Spleen (tissue), 11 donors: Measurements from ENCODE around the gene DGUOK. TPM values are rescaled to one million over a fixed set of nuclear protein-coding genes. Genes with fewer than 3 reads are reported as not detected.

Experiments
- DNase-seq: peaks from one replicate; pipeline ENCODE4 v3.0.0-alpha.2; 2020
- H3K27ac ChIP-seq, 8 donors: fragments of 200-600 bp; sonication (generic) in 7 of 8; 1 replicate in 4 of 8; 2 replicates in 4 of 8; pipeline versions ENCODE4 v1.5.0 to v1.8.0; 2016 to 2021; ENCODE audit warnings: inconsistent platforms in 4 of 8, mild to moderate bottlenecking in 4 of 8, moderate library complexity in 1 of 8
- H3K27me3 ChIP-seq, 7 donors: fragments of 200-600 bp; sonication (generic) in 6 of 7; replicated peaks in 1 of 7; 1 replicate in 4 of 7; 2 replicates in 3 of 7; pipeline versions ENCODE4 v1.5.0 to v1.8.0; 2016 to 2021; ENCODE audit warnings: inconsistent platforms in 3 of 7, mild to moderate bottlenecking in 1 of 7
- H3K36me3 ChIP-seq, 6 donors: fragments of 200-600 bp; sonication (generic) in 5 of 6; 1 replicate in 4 of 6; 2 replicates in 2 of 6; pipeline versions ENCODE4 v1.5.0 to v1.8.0; 2016 to 2021; ENCODE audit warnings: inconsistent platforms in 2 of 6
- H3K4me1 ChIP-seq, 6 donors: fragments of 200-600 bp; sonication (generic) in 5 of 6; 1 replicate in 3 of 6; 2 replicates in 3 of 6; pipeline versions ENCODE4 v1.5.0 to v1.8.0; 2016 to 2021; ENCODE audit warnings: inconsistent platforms in 3 of 6
- H3K4me3 ChIP-seq, 8 donors: fragments of 200-600 bp; sonication (generic) in 7 of 8; 1 replicate in 4 of 8; 2 replicates in 4 of 8; pipeline versions ENCODE4 v1.5.0 to v1.8.0; 2016 to 2021; ENCODE audit warnings: inconsistent platforms in 4 of 8, mild to moderate bottlenecking in 4 of 8, moderate library complexity in 2 of 8
- H3K9me3 ChIP-seq, 8 donors: fragments of 200-600 bp; sonication (generic) in 7 of 8; 1 replicate in 4 of 8; 2 replicates in 4 of 8; pipeline versions ENCODE4 v1.5.0 to v1.8.0; 2016 to 2021; ENCODE audit warnings: inconsistent platforms in 4 of 8
- CTCF ChIP-seq, 11 experiments: fragments of 200-600 bp in 7 of 11; fragments of 450-650 bp in 4 of 11; sonication (generic) in 4 of 11; IDR thresholded peaks in 8 of 11; conservative IDR thresholded peaks in 3 of 11; 1 replicate in 7 of 11; 2 replicates in 4 of 11; pipeline versions ENCODE4 v1.4.0 to v1.8.0; 2016 to 2021; ENCODE audit warnings: antibody characterized with exemption in 11 of 11, inconsistent platforms in 4 of 11, mild to moderate bottlenecking in 1 of 11
- POLR2A ChIP-seq, 3 donors: fragments of 450-650 bp; IDR thresholded peaks; one replicate each; pipeline ENCODE4 v1.5.1; 2017; ENCODE audit warnings: antibody characterized with exemption in 3 of 3, mild to moderate bottlenecking in 1 of 3
- POLR2AphosphoS5 ChIP-seq, 3 donors: sonication (generic); formaldehyde crosslinking; IDR thresholded peaks; one replicate each; pipeline ENCODE4 v1.5.1; 2017; ENCODE audit warnings: antibody characterized with exemption in 3 of 3
- WGBS, 5 donors: extraction: QIAGEN DNeasy Blood & Tissue Kit in 3 of 5; methylation state at CpG; one replicate each; pipeline versions ENCODE4 v1.1.5 to v1.1.7; 2013 to 2018; 5-methylcytosine and 5-hydroxymethylcytosine counted together
- intact Hi-C: fragments of 100-400 bp; cut with DNase I; formaldehyde crosslinking; loops from one replicate; pipeline ENCODE4 v1.15.0; 2023; ENCODE audit warnings: low total_unique reads
- polyA plus RNA-seq, 3 donors: library from polyadenylated mRNA; stranded (reverse); fragments of 200-250 nt; gene quantifications; one replicate each; pipeline ENCODE4 v1.2.1, GENCODE V29; 2013
- total RNA-seq, 7 donors: library from RNA; depleted of rRNA in 3 of 7; stranded (reverse); fragments of >200 nt in 3 of 7; fragmentation: NEBNext Ultra II Directional in 4 of 7; extraction: Animal tissue kit (Norgen Biotek cat#: 25700) in 4 of 7; gene quantifications; one replicate each; pipeline versions ENCODE4 v1.1.0 to v1.2.1, GENCODE V29; 2016 to 2021
- donor health status: healthy with polysubstance abuse.
- donor health status: DM: no; HTN: no; CAD: no; lungs with moderate emphysema.
- donor health status: DM: no; HTN: no; CAD: no.
- donor health status: Bipolar disorder and iron deficiency.
- donor health status: healthy.
- donor health status: DM: no; HTN: no; CAD: no.
- donor health status: DM: yes; HTN: yes; CAD: no.

Gene DGUOK
- total and polyA plus RNA-seq, 10 donors, result 41.3 to 120 (median 57.1) TPM

GRCh38 chr2:73964223-73964622, 37.5 kb downstream of the DGUOK start:
- DNase-seq, result no peak
- Histone ChIP-seq H3K27ac (no peak overlapping the region), H3K4me1 (peaks cover 0 to 19% (median 7%) of the 10 kb centered on the region in 6 donors), H3K36me3 (peaks cover 0 to 26% (median 10%) of the 10 kb centered on the region in 6 donors), H3K27me3 (no peaks in the 10 kb centered on the region), H3K4me3 (no peak overlapping the region), H3K9me3 (peaks cover 0 to 10% (median 6%) of the 10 kb centered on the region in 8 donors)
- TF ChIP-seq CTCF (IDR thresholded peaks at IDR 0.05 in 8 of 11, conservative IDR thresholded peaks at IDR 0.05 in 3 of 11), result no peak
- no peak for TF ChIP-seq POLR2AphosphoS5 (IDR thresholded peaks at IDR 0.05)
- TF ChIP-seq POLR2A (IDR thresholded peaks at IDR 0.05), result no peak
- 65 to 74% (median 70%) methylated on average over 2 of the region's 2 CpGs for WGBS, 5 donors
- intact Hi-C loops, result no loop called here

- Histone ChIP-seq H3K9me3 (peaks cover 0 to 10% (median 6%) of the 10 kb centered on the region in 8 donors), H3K36me3 (peaks cover 0 to 18% (median 2%) of the 10 kb centered on the region in 6 donors), H3K27ac (no peak overlapping the region), H3K4me1 (peaks cover 0 to 27% (median 16%) of the 10 kb centered on the region in 6 donors), H3K27me3 (no peaks in the 10 kb centered on the region), H3K4me3 (no peak overlapping the region)
- WGBS, 5 donors, result 81 to 91% (median 82%) methylated on average over 3 of the region's 3 CpGs
- no peak for DNase-seq
- TF ChIP-seq POLR2AphosphoS5 (IDR thresholded peaks at IDR 0.05) (no peak), CTCF (IDR thresholded peaks at IDR 0.05 in 8 of 11, conservative IDR thresholded peaks at IDR 0.05 in 3 of 11) (no peak)
- intact Hi-C loops, result no loop called here
Measured at GRCh38 chr2:73965053-73965452, 38.4 kb downstream of the DGUOK start.

- TF ChIP-seq POLR2AphosphoS5 (IDR thresholded peaks at IDR 0.05) (no peak), CTCF (IDR thresholded peaks at IDR 0.05 in 8 of 11, conservative IDR thresholded peaks at IDR 0.05 in 3 of 11) (no peak), POLR2A (IDR thresholded peaks at IDR 0.05) (no peak)
- intact Hi-C loops, result no loop called here
- Histone ChIP-seq H3K4me1 (peaks cover 17 to 61% (median 48%) of the 10 kb centered on the region in 6 donors), H3K27ac (no peak overlapping the region), H3K36me3 (no peaks in the 10 kb centered on the region), H3K9me3 (no peaks in the 10 kb centered on the region), H3K27me3 (no peaks in the 10 kb centered on the region), H3K4me3 (no peak overlapping the region)
- no peak for DNase-seq
- WGBS, 5 donors, result 75 to 85% (median 76%) methylated on average over 8 of the region's 8 CpGs
Measured at GRCh38 chr2:73968357-73968937, 41.8 kb downstream of the DGUOK start.

- Histone ChIP-seq H3K4me1 (peaks cover 17 to 64% (median 48%) of the 10 kb centered on the region in 6 donors), H3K36me3 (no peaks in the 10 kb centered on the region), H3K27me3 (no peaks in the 10 kb centered on the region), H3K4me3 (no peak overlapping the region), H3K9me3 (no peaks in the 10 kb centered on the region), H3K27ac (peak overlapping the region in 6 of 8 donors; percentile 27 to 85 (median 78))
- DNase-seq, result no peak
- TF ChIP-seq CTCF (IDR thresholded peaks at IDR 0.05 in 8 of 11, conservative IDR thresholded peaks at IDR 0.05 in 3 of 11), result no peak
- TF ChIP-seq POLR2AphosphoS5 (IDR thresholded peaks at IDR 0.05), result no peak
- TF ChIP-seq POLR2A (IDR thresholded peaks at IDR 0.05), result no peak
- intact Hi-C loops, result no loop called here
- 76 to 89% (median 81%) methylated on average over 4 of the region's 4 CpGs for WGBS, 5 donors
Measured at GRCh38 chr2:73969356-73969755, 42.7 kb downstream of the DGUOK start.
